Caco-2 (cell line): ENCODE data around the gene ATXN1. TPM values are rescaled to one million over a fixed set of nuclear protein-coding genes. Genes with fewer than 3 reads are reported as not detected.

Experiments used
- BruUV-seq: library from RNA; stranded (reverse); fragments of 400-500 nt; replicated peaks from 2 replicates; lab custom pipeline; 2021; lab: Mats Ljungman, UMichigan
- CTCF ChIA-PET: fragments of 300-600 bp; sonication (Branson Sonifier 250); formaldehyde crosslinking; loops from one replicate; lab custom pipeline; 2022; ENCODE audit warnings: antibody characterized with exemption; lab: Charles Lee
- POLR2A ChIA-PET: fragments of 300-600 bp; sonication (Branson Sonifier 250); formaldehyde crosslinking; loops from one replicate; lab custom pipeline; 2022; ENCODE audit warnings: antibody characterized with exemption; lab: Charles Lee
- DNase-seq, 2 experiments: peaks; one replicate each; pipeline versions ENCODE4 v3.0.0 to v3.0.0-alpha.2; 2020 to 2022
- H3K27me3 ChIP-seq: replicated peaks from 2 replicates; pipeline ENCODE4 v1.6.0; 2011; ENCODE audit warnings: low read length; ENCODE audit not compliant: control insufficient read depth, insufficient read depth
- H3K36me3 ChIP-seq: 2 replicates; pipeline ENCODE4 v1.5.1; 2011; ENCODE audit warnings: low read length; ENCODE audit not compliant: control insufficient read depth, insufficient read depth
- H3K4me1 ChIP-seq: fragments of 250-450 bp; sonication (Bioruptor Pico); 2 replicates; pipeline ENCODE4 v1.5.1; 2020; ENCODE audit warnings: mild to moderate bottlenecking
- H3K4me3 ChIP-seq: 2 replicates; pipeline ENCODE4 v1.5.1; 2011; ENCODE audit warnings: low read depth, mild to moderate bottlenecking, control low read depth, low read length
- H3K9me3 ChIP-seq: fragments of 250-450 bp; sonication (Bioruptor Pico); 2 replicates; pipeline ENCODE4 v1.5.1; 2020; ENCODE audit warnings: mild to moderate bottlenecking, moderate library complexity
- H3K27ac Mint-ChIP-seq: one replicate; pipeline ENCODE4 v1.8.0; 2022; ENCODE audit warnings: mixed read lengths; ENCODE audit not compliant: unreplicated experiment
- H3K27me3 Mint-ChIP-seq: one replicate; pipeline ENCODE4 v1.8.0; 2022; ENCODE audit warnings: mixed read lengths; ENCODE audit not compliant: insufficient read depth, unreplicated experiment
- H3K36me3 Mint-ChIP-seq: one replicate; pipeline ENCODE4 v1.8.0; 2022; ENCODE audit warnings: mild to moderate bottlenecking, mixed read lengths; ENCODE audit not compliant: insufficient read depth, unreplicated experiment
- H3K4me1 Mint-ChIP-seq: one replicate; pipeline ENCODE4 v1.8.0; 2022; ENCODE audit warnings: low read depth, mixed read lengths; ENCODE audit not compliant: unreplicated experiment
- H3K4me3 Mint-ChIP-seq: one replicate; pipeline ENCODE4 v1.8.0; 2022; ENCODE audit warnings: mild to moderate bottlenecking, moderate library complexity, mixed read lengths; ENCODE audit not compliant: unreplicated experiment
- H3K9me3 Mint-ChIP-seq: one replicate; pipeline ENCODE4 v1.8.0; 2022; ENCODE audit warnings: mixed read lengths; ENCODE audit not compliant: unreplicated experiment
- CTCF ChIP-seq, 2 experiments: fragments of 200-600 bp in 1 of 2; IDR thresholded peaks; 1 replicate in 1 of 2; 2 replicates in 1 of 2; pipeline versions ENCODE4 v1.5.1 to v1.8.0; 2011 to 2022; ENCODE audit warnings: antibody characterized with exemption in 1 of 2, control low read depth in 1 of 2, inconsistent platforms in 1 of 2, low read depth in 1 of 2, low read length in 1 of 2, mild to moderate bottlenecking in 1 of 2, moderate library complexity in 1 of 2; ENCODE audit not compliant: insufficient read depth in 1 of 2, severe bottlenecking in 1 of 2, unreplicated experiment in 1 of 2
- intact Hi-C: fragments of 100-400 bp; cut with micrococcal nuclease; formaldehyde crosslinking; loops from one replicate; pipeline ENCODE4 v1.10.0; 2022; ENCODE audit not compliant: unreplicated experiment
- total RNA-seq: library from RNA; stranded (reverse); gene quantifications from 2 replicates; pipeline ENCODE4 v1.2.3, GENCODE V29; 2022

Gene ATXN1
- total RNA-seq, 1 experiment from 2014 or later = 14.2 TPM

DNA sequence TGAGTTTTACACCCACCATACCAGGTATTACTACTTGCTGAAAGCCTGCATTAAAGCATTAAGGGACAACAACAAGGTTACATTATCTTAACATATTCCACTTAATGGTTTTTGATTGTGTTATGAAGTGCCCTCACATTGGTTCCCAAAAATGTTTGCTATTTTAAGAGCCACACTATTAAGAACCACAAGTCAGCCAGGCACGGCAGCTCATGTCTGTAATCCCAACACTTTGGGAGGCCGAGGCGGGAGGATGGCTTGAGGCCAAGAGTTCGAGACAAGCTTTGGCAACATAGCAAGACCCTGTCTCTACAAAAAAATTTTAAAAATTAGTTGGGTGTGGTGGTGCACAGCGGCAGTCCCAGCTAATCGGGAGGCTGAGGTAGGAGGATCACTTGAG, 28.2 kb downstream of the ATXN1 start:
- Histone ChIP-seq H3K36me3 (no peaks in the 10 kb centered on the region), H3K9me3 (no peaks in the 10 kb centered on the region), H3K27me3 (no peaks in the 10 kb centered on the region), H3K4me1 (peaks cover 27% of the 10 kb centered on the region), H3K4me3 (no peak overlapping the region)
- POLR2A ChIA-PET = no interaction called here
- TF ChIP-seq CTCF (IDR thresholded peaks at IDR 0.05; ENCODE audit: insufficient read depth in 1 of 2, low read depth in 1 of 2, low read length in 1 of 2, severe bottlenecking in 1 of 2, unreplicated experiment in 1 of 2) = no peak
- Mint-ChIP-seq H3K27ac (no peak overlapping the region), H3K36me3 (no peaks in the 10 kb centered on the region), H3K4me3 (no peak overlapping the region), H3K4me1 (peaks cover 28% of the 10 kb centered on the region), H3K27me3 (no peaks in the 10 kb centered on the region), H3K9me3 (no peaks in the 10 kb centered on the region)
- BruUV-seq = no TSS peak
- DNase-seq = no peak
- intact Hi-C loops = no loop called here
- CTCF ChIA-PET = interaction anchor here (1.0 kb wide), 1 partner anchor 30 kb away, joined by 3 read pairs; no protein-coding TSS in a partner anchor

GRCh38 chr6:16731478-16732051, 29.7 kb downstream of the ATXN1 start:
- no peaks in the 10 kb centered on the region for H3K27me3 ChIP-seq
- no peaks in the 10 kb centered on the region for H3K27me3 Mint-ChIP-seq
- BruUV-seq = no TSS peak
- no peaks in the 10 kb centered on the region for H3K9me3 ChIP-seq
- peaks cover 31% of the 10 kb centered on the region for H3K4me1 Mint-ChIP-seq
- TF ChIP-seq CTCF (IDR thresholded peaks at IDR 0.05; ENCODE audit: insufficient read depth in 1 of 2, low read depth in 1 of 2, low read length in 1 of 2, severe bottlenecking in 1 of 2, unreplicated experiment in 1 of 2) = no peak
- no peaks in the 10 kb centered on the region for H3K36me3 ChIP-seq
- DNase-seq = no peak
- H3K4me1 ChIP-seq = peaks cover 27% of the 10 kb centered on the region
- POLR2A ChIA-PET = no interaction called here
- no peaks in the 10 kb centered on the region for H3K36me3 Mint-ChIP-seq
- CTCF ChIA-PET = no interaction called here
- H3K27ac Mint-ChIP-seq = no peak overlapping the region
- H3K4me3 ChIP-seq = no peak overlapping the region
- intact Hi-C loops = loop anchor here (2.0 kb wide), 2 partner anchors 23 to 31 kb away; no protein-coding TSS in a partner anchor
- H3K9me3 Mint-ChIP-seq = no peaks in the 10 kb centered on the region
- H3K4me3 Mint-ChIP-seq = peak overlapping the region; percentile 52

DNA sequence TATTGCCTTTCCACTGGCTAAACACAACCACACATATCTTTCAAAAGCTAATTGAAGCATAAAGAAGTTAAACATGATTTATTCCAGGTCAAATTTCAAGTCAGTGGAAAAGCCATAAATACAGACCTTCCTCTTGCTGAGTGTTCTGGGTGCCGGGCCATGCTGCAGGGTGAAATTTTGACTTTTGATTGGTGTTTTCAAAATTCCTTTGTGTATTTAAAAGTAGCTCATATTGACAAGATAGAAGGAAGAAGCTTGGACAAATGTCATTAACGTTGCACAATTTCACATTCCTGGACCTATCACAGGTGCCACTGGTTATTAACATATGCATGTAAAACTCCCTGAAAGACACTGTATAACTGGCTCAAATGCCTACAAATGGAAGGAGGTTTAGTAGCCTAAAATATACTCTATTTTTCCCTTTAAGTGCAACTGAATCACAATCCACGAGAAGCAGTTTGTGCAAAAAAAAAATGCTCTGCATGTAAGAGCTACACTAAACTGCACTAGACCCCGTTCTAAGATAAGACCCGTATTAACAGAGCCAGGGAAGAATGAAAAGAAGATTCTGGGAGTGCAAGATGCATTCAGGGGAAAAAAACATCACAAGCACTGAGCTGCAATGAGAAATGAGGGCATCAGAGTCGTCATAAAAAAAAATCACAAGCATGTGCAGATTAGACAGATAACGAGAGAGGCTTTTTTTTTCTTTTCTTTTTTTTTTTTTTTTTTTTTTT, 30.4 kb downstream of the ATXN1 start:
- peaks cover 27% of the 10 kb centered on the region for H3K4me1 ChIP-seq
- peaks cover 31% of the 10 kb centered on the region for H3K4me1 Mint-ChIP-seq
- CTCF ChIA-PET = interaction anchor here (0.5 to 0.7 kb wide), 3 partner anchors 31 to 1500 kb away, joined by 3 to 5 read pairs (median 4); no protein-coding TSS in a partner anchor

More for the DNA sequence above, 30.4 kb downstream of the ATXN1 start:
- no peaks in the 10 kb centered on the region for H3K36me3 Mint-ChIP-seq
- Histone ChIP-seq H3K36me3 (no peaks in the 10 kb centered on the region), H3K27me3 (no peaks in the 10 kb centered on the region), H3K4me3 (no peak overlapping the region), H3K9me3 (no peaks in the 10 kb centered on the region)
- POLR2A ChIA-PET = interaction anchor here (0.5 to 0.7 kb wide), 2 partner anchors 225 to 602 kb away, joined by 4 read pairs; partner anchors contain the start of gene MYLIP
- intact Hi-C loops = loop anchor here (2.0 kb wide), 2 partner anchors 24 to 32 kb away; no protein-coding TSS in a partner anchor
- BruUV-seq = no TSS peak
- no peaks in the 10 kb centered on the region for H3K9me3 Mint-ChIP-seq
- no peak for TF ChIP-seq CTCF (IDR thresholded peaks at IDR 0.05; ENCODE audit: insufficient read depth in 1 of 2, low read depth in 1 of 2, low read length in 1 of 2, severe bottlenecking in 1 of 2, unreplicated experiment in 1 of 2)
- H3K4me3 Mint-ChIP-seq = peak overlapping the region; percentile 52
- no peak for DNase-seq
- H3K27me3 Mint-ChIP-seq = no peaks in the 10 kb centered on the region
- H3K27ac Mint-ChIP-seq = no peak overlapping the region
